Pancreas (tissue), 10 donors: ENCODE results near the gene FCRL6. TPM values are rescaled to one million over a fixed set of nuclear protein-coding genes. Genes with fewer than 3 reads are reported as not detected.

Experiments
- ATAC-seq, 4 donors: fragments of 200-7000 bp; cut with Tn5 transposase; one replicate each; pipeline versions ENCODE4 v1.8.0 to v1.9.1; 2020; ENCODE audit warnings: mild to moderate bottlenecking in 4 of 4, moderate library complexity in 4 of 4
- DNase-seq, 6 donors: peaks; one replicate each; pipeline ENCODE4 v3.0.0-alpha.2; 2020
- FAIRE-seq: peaks from 2 replicates; lab custom pipeline; 2012; peaks lifted over from hg19 to GRCh38; lab: Jason Lieb, UNC
- H3K27ac ChIP-seq, 4 donors: fragments of 200-600 bp; sonication (generic); 1 replicate in 3 of 4; 2 replicates in 1 of 4; pipeline versions ENCODE4 v1.5.0 to v1.8.0; 2020
- H3K27me3 ChIP-seq, 4 donors: fragments of 200-600 bp; one replicate each; pipeline ENCODE4 v1.8.0; 2021
- H3K36me3 ChIP-seq, 3 donors: fragments of 200-600 bp; sonication (generic) in 1 of 3; one replicate each; pipeline versions ENCODE4 v1.5.0 to v1.8.0; 2020 to 2021
- H3K4me1 ChIP-seq, 3 donors: fragments of 200-600 bp; one replicate each; pipeline ENCODE4 v1.8.0; 2021
- H3K4me3 ChIP-seq, 4 donors: fragments of 200-600 bp; sonication (generic) in 2 of 4; one replicate each; pipeline versions ENCODE4 v1.5.0 to v1.8.0; 2020 to 2021
- H3K9me3 ChIP-seq, 4 donors: fragments of 200-600 bp; one replicate each; pipeline ENCODE4 v1.8.0; 2021
- WGBS, 2 donors: extraction: QIAGEN DNeasy Blood & Tissue Kit; methylation state at CpG; one replicate each; pipeline ENCODE4 v1.1.7; 2013; 5-methylcytosine and 5-hydroxymethylcytosine counted together
- intact Hi-C, 3 donors: fragments of 100-400 bp; cut with DNase I; formaldehyde crosslinking; loops; one replicate each; pipeline versions ENCODE4 v1.11.1 to v1.14.2; 2022
- polyA plus RNA-seq, 2 donors: library from polyadenylated mRNA; stranded (reverse); fragments of 200-250 nt; gene quantifications; one replicate each; pipeline ENCODE4 v1.2.3, GENCODE V29; 2013
- total RNA-seq, 6 donors: library from RNA; stranded (reverse); fragmentation: NEBNext Ultra II Directional in 4 of 6; extraction: Animal tissue kit (Norgen Biotek cat#: 25700) in 4 of 6; gene quantifications; one replicate each; pipeline versions ENCODE4 v1.2.1 to v1.2.4, GENCODE V29; 2021 to 2023
- TF ChIP-seq, protein P1 (sequence below), 4 donors: fragments of 200-600 bp; sonication (generic) in 3 of 4; IDR thresholded peaks; one replicate each; pipeline versions ENCODE4 v1.5.0 to v1.8.0; 2021; ENCODE audit warnings: antibody characterized with exemption in 4 of 4
- donor health status: healthy with polysubstance abuse.
- donor health status: DM: no; HTN: no; CAD: no; lungs with moderate emphysema.
- donor health status: DM: no; HTN: no; CAD: no.
- donor health status: control.
- donor health status: control.
- donor health status: Bipolar disorder and iron deficiency.
- donor health status: DM: yes; HTN: yes; CAD: no.
- donor health status: DM: no; HTN: no; CAD: no.
- donor health status: DM: no; HTN: no; CAD: no.
- donor health status: DM: yes; HTN: yes; CAD: no.

FCRL6 gene
- total and polyA plus RNA-seq, 8 donors, result 0.19 to 0.67 (median 0.31) TPM; not detected in 3

DNA sequence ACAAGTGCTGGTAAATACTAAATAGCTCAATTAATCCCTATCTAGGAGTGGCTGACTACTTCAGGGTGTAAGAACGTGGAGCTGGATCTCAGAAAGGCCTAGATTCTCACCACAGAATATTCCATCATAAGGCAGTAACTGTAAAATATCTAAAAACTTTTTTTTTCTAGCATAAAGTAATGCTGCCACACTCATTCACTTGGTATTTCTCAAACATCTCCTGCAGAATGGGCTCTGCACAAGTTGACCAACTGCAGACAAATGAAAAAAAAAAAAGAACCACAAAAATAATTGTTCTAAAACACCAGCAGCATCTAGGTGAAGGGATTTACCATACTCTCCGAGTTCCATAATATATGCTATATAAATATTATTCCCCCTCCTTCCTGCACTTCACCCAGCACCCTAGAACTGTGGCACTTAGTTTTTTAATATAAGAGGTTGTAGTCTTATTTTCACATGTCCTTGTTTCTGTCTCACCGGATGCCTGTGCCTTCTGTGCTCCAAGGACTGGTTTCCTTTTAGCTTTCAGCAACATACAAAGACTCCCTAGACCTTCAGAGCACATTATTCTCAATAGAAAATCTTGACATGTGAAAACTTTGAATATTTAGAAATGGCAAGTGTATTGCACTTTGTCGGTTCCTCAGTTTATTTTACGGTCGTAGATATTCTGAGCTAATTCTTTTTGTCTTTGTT is 51.4 kb downstream of the FCRL6 start:
- peak overlapping the region; percentile 81 to 91 (median 89) for H3K27ac ChIP-seq
- no peaks in the 10 kb centered on the region for H3K27me3 ChIP-seq
- peak overlapping the region in 3 of 4 donors; percentile 51 to 80 (median 79) for H3K4me3 ChIP-seq
- no peaks in the 10 kb centered on the region for H3K36me3 ChIP-seq
- DNase-seq (no peak), ATAC-seq (no peak), FAIRE-seq (peak; percentile 53)
- WGBS, 2 donors, result 19 to 20% methylated on average over 6 of the region's 6 CpGs
- H3K4me1 ChIP-seq, result peaks cover 0 to 7% (median 6%) of the 10 kb centered on the region in 3 donors
- intact Hi-C loops, result no loop called here
- no peaks in the 10 kb centered on the region for H3K9me3 ChIP-seq
- TF ChIP-seq, protein P1, sequence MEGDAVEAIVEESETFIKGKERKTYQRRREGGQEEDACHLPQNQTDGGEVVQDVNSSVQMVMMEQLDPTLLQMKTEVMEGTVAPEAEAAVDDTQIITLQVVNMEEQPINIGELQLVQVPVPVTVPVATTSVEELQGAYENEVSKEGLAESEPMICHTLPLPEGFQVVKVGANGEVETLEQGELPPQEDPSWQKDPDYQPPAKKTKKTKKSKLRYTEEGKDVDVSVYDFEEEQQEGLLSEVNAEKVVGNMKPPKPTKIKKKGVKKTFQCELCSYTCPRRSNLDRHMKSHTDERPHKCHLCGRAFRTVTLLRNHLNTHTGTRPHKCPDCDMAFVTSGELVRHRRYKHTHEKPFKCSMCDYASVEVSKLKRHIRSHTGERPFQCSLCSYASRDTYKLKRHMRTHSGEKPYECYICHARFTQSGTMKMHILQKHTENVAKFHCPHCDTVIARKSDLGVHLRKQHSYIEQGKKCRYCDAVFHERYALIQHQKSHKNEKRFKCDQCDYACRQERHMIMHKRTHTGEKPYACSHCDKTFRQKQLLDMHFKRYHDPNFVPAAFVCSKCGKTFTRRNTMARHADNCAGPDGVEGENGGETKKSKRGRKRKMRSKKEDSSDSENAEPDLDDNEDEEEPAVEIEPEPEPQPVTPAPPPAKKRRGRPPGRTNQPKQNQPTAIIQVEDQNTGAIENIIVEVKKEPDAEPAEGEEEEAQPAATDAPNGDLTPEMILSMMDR (IDR thresholded peaks at IDR 0.05), result no peak

GRCh38 chr1:159854116-159854692 is 52.0 kb downstream of the FCRL6 start:
- Histone ChIP-seq H3K27me3 (no peaks in the 10 kb centered on the region), H3K27ac (peak overlapping the region; percentile 81 to 91 (median 89)), H3K4me3 (peak overlapping the region; percentile 51 to 80 (median 67)), H3K9me3 (no peaks in the 10 kb centered on the region), H3K36me3 (no peaks in the 10 kb centered on the region), H3K4me1 (peaks cover 0 to 7% (median 6%) of the 10 kb centered on the region in 3 donors)
- DNase-seq, result peak; percentile 70 to 90 (median 83)
- peak; percentile 84 to 91 (median 88) for ATAC-seq
- 0 to 1% methylated on average over 27 to 31 of the region's 31 CpGs for WGBS, 2 donors
- FAIRE-seq, result no peak
- TF ChIP-seq, protein P1 (IDR thresholded peaks at IDR 0.05), result no peak
- intact Hi-C loops, result no loop called here

DNA sequence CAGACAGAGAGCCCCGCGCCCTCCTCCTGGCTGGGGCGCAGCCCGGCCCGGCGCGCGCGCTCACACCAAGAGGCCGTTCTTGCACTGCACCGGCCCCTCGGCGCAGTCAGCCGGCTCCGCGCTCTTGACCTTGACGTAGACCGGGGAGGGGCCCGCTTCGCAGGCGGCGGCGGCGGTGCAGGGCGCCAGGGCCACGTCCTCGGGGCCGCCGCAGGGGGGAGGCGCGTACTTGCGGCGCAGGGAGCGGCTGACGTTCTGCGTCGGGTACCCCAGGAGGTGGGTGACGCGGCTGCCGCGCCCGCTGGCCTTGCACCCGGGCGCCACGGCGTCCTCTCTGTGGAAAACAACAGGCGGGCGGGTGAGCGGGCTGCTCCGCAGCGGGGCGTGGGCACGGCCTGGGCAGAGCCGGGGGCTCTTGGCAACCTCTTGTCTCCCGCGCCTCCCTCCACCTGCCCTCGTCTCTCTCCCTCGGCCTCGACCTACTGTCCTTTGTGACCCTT is 52.6 kb downstream of the FCRL6 start:
- 0% methylated on average over 40 to 59 of the region's 59 CpGs for WGBS, 2 donors
- intact Hi-C loops, result no loop called here
- ATAC-seq (peak; percentile 92 to 96 (median 94)), FAIRE-seq (no peak), DNase-seq (peak; percentile 85 to 95 (median 88))
- TF ChIP-seq, protein P1 (IDR thresholded peaks at IDR 0.05), result no peak
- H3K9me3 ChIP-seq, result no peaks in the 10 kb centered on the region
- no peaks in the 10 kb centered on the region for H3K27me3 ChIP-seq
- no peaks in the 10 kb centered on the region for H3K36me3 ChIP-seq
- peak overlapping the region; percentile 81 to 91 (median 89) for H3K27ac ChIP-seq
- H3K4me3 ChIP-seq, result peak overlapping the region; percentile 51 to 80 (median 67)
- peaks cover 0 to 7% (median 6%) of the 10 kb centered on the region in 3 donors for H3K4me1 ChIP-seq

DNA sequence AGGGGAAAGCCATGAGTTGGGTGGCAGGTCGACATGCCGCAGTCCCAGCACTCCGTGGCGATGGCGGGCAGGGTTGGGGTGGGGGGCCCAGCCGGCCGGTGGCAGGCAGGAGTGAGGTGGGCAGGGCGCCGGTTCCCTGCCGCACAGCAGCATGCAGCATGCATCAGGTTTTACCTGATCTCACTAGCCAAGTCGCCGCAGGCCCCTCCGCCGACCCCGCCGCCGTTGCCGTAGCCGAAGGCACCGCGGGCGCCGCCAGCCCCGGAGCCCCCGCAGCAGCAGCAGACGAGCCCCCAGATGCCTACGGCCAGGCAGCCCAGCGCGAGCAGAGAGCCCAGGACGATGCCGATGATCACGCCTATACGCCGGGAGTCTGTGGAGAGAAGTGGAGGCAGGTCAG is 53.5 kb downstream of the FCRL6 start:
- Histone ChIP-seq H3K27ac (no peak overlapping the region), H3K4me3 (no peak overlapping the region), H3K4me1 (peaks cover 0 to 7% (median 6%) of the 10 kb centered on the region in 3 donors), H3K36me3 (no peaks in the 10 kb centered on the region), H3K9me3 (no peaks in the 10 kb centered on the region), H3K27me3 (no peaks in the 10 kb centered on the region)
- intact Hi-C loops, result no loop called here
- ATAC-seq (no peak), DNase-seq (peak in 1 of 6 donors; percentile 72), FAIRE-seq (no peak)
- TF ChIP-seq, protein P1 (IDR thresholded peaks at IDR 0.05), result no peak
- 86 to 88% methylated on average over 34 of the region's 34 CpGs for WGBS, 2 donors
